Erythroblast (primary cell): ENCODE data around the gene HFE.
"Not testable (repeated sequence)": the region's sequence is repeated elsewhere in the genome, so short reads cannot be mapped to it uniquely, and the experiment has no call there.

Experiments used
- GATA1 ChIP-seq: IDR thresholded peaks from 2 replicates; pipeline ENCODE4 v1.6.1; 2011; ENCODE audit warnings: low read depth, mild to moderate bottlenecking, control low read depth, low read length, moderate library complexity
- POLR2A ChIP-seq: IDR thresholded peaks from 2 replicates; pipeline ENCODE4 v1.6.1; 2011; ENCODE audit warnings: mild to moderate bottlenecking, low read length

- TF ChIP-seq POLR2A, GATA1: not testable (repeated sequence)
These were observed 32.9 kb downstream of the HFE start for GRCh38 chr6:26120115-26120514.
